Upper lobe of left lung (tissue), 4 donors: Measurements from ENCODE around the gene OR10H5.

ENCODE experiments used
- POLR2AphosphoS5 ChIP-seq, 2 donors: sonication (generic); formaldehyde crosslinking; IDR thresholded peaks; one replicate each; pipeline ENCODE4 v1.5.1; 2017; ENCODE audit warnings: antibody characterized with exemption in 2 of 2
- TF ChIP-seq, protein P1 (sequence below), 6 experiments: fragments of 450-650 bp in 4 of 6; fragments of 200-600 bp in 2 of 6; sonication (generic) in 2 of 6; IDR thresholded peaks; one replicate each; pipeline ENCODE4 v1.5.1; 2016 to 2019; ENCODE audit warnings: antibody characterized with exemption in 6 of 6

DNA sequence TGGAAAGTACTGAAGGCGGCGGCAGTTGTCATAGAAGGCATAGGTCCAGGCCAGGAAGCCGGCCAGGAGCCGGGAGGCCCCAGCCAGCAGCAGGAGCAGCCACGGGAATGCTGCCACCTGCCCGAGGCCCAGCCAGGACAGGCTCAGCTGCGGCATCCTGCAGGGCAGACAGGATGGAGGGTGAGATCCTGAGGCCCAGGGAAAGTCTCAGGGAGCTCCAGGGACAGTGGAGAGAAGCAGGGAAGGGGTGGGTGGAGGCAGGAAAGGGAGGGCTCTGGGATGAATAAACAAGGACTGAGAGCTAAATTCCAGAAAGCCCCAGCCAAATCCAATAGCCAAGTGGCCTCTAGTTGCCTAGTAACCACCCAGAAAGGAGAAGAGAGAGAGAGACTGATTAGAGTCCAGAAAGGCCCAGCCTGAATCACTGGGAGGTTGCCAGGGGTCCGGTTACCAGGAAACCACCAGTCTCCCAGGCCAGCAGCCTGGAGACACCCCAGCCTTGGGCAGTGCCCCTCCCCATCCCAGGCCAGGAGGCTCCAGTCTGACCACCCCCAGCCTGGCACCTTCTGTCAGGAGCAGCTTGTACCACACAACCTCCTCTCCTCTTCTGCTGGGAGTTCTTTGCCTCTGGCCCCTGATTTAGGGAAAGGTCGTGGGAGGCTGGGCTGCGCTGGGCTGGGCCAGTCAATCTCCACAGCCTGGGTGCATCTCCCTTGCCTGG is 7.5 kb upstream of the OR10H5 start:
- TF ChIP-seq POLR2AphosphoS5 (IDR thresholded peaks at IDR 0.05): no peak
- TF ChIP-seq, protein P1, sequence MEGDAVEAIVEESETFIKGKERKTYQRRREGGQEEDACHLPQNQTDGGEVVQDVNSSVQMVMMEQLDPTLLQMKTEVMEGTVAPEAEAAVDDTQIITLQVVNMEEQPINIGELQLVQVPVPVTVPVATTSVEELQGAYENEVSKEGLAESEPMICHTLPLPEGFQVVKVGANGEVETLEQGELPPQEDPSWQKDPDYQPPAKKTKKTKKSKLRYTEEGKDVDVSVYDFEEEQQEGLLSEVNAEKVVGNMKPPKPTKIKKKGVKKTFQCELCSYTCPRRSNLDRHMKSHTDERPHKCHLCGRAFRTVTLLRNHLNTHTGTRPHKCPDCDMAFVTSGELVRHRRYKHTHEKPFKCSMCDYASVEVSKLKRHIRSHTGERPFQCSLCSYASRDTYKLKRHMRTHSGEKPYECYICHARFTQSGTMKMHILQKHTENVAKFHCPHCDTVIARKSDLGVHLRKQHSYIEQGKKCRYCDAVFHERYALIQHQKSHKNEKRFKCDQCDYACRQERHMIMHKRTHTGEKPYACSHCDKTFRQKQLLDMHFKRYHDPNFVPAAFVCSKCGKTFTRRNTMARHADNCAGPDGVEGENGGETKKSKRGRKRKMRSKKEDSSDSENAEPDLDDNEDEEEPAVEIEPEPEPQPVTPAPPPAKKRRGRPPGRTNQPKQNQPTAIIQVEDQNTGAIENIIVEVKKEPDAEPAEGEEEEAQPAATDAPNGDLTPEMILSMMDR (IDR thresholded peaks at IDR 0.05): no peak
